Mesothelial cell of epicardium (in vitro differentiated cells): ENCODE data around the gene ETS2. TPM values are rescaled to one million over a fixed set of nuclear protein-coding genes. Genes with fewer than 3 reads are reported as not detected.

Experiments
- DNase-seq, 2 experiments: peaks; one replicate each; pipeline ENCODE4 v3.0.0; 2021; ENCODE audit warnings: low spot score in 2 of 2; ENCODE audit not compliant: unreplicated experiment in 2 of 2
- H3K27ac Mint-ChIP-seq: 2 replicates; pipeline ENCODE4 v1.8.0; 2021; ENCODE audit warnings: mixed read lengths
- H3K27me3 Mint-ChIP-seq: 2 replicates; pipeline ENCODE4 v1.8.0; 2021; ENCODE audit warnings: low read depth, mixed read lengths
- H3K36me3 Mint-ChIP-seq: 2 replicates; pipeline ENCODE4 v1.8.0; 2021; ENCODE audit warnings: mixed read lengths
- H3K4me1 Mint-ChIP-seq: 2 replicates; pipeline ENCODE4 v1.8.0; 2021; ENCODE audit warnings: mixed read lengths
- H3K4me3 Mint-ChIP-seq: 2 replicates; pipeline ENCODE4 v1.8.0; 2021; ENCODE audit warnings: mild to moderate bottlenecking, moderate library complexity, mixed read lengths
- H3K9me3 Mint-ChIP-seq: 2 replicates; pipeline ENCODE4 v1.8.0; 2021; ENCODE audit warnings: mixed read lengths
- total RNA-seq: library from RNA; stranded (reverse); gene quantifications from 3 replicates; pipeline ENCODE4 v1.2.1, GENCODE V29; 2021
- TF ChIP-seq, protein P1 (sequence below): fragments of 200-600 bp; sonication (generic); IDR thresholded peaks from one replicate; pipeline ENCODE4 v1.5.0; 2021; ENCODE audit warnings: antibody characterized with exemption; ENCODE audit not compliant: unreplicated experiment

The ETS2 gene
- total RNA-seq, 1 donor from 2014 or later = 30.5 TPM

DNA sequence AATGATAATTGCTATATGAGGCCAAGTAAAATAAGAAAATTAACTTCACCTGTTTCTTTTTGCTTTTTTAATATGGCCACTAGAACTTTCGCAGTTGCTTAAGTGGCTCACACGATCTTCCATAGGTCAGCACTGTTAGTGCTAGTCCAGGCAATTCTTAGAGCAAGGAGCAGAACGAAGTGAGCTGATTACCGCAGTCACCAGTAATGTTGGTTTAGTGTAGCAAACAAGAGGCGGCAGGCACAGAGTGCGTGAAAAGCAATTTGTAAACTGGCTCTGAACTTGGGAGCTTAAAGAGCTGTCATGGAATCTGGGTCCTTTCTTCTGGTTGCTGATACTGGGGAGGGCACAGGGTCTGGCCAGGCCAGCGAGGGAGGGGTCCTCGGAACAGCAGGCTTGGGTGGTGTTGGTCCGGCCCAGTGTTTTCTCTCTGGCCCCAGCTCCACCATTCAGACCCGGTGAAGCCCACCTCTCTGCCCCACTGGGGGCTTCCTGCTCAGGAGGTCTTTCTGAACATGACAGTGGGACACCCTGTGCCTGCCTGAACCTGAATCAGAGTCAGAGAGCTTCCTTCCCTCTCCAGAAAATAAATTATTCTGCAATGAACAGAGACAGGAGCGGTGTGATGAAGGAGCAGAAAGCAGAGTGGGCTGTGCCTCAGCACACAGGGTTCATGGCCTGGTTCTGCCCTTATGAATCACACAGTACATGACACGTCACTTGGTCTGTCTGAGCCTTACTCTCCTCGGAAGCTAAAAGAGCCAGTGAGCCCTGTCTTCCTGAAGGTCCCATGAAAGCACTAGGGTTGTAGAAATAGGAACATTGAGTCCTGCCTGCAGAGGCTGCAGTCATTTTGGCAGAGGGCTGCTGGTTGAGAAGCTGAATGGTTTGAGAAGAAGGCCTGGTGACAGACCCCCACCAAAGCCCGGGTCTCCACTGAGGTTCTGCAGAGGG is 11.9 kb downstream of the ETS2 start:
- Mint-ChIP-seq H3K27me3 (no peaks in the 10 kb centered on the region), H3K9me3 (peaks cover 4% of the 10 kb centered on the region), H3K27ac (no peak overlapping the region), H3K4me3 (no peak overlapping the region), H3K4me1 (peaks cover 16% of the 10 kb centered on the region), H3K36me3 (peaks cover 73% of the 10 kb centered on the region)
- DNase-seq = no peak
- TF ChIP-seq, protein P1, sequence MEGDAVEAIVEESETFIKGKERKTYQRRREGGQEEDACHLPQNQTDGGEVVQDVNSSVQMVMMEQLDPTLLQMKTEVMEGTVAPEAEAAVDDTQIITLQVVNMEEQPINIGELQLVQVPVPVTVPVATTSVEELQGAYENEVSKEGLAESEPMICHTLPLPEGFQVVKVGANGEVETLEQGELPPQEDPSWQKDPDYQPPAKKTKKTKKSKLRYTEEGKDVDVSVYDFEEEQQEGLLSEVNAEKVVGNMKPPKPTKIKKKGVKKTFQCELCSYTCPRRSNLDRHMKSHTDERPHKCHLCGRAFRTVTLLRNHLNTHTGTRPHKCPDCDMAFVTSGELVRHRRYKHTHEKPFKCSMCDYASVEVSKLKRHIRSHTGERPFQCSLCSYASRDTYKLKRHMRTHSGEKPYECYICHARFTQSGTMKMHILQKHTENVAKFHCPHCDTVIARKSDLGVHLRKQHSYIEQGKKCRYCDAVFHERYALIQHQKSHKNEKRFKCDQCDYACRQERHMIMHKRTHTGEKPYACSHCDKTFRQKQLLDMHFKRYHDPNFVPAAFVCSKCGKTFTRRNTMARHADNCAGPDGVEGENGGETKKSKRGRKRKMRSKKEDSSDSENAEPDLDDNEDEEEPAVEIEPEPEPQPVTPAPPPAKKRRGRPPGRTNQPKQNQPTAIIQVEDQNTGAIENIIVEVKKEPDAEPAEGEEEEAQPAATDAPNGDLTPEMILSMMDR = no peak

DNA sequence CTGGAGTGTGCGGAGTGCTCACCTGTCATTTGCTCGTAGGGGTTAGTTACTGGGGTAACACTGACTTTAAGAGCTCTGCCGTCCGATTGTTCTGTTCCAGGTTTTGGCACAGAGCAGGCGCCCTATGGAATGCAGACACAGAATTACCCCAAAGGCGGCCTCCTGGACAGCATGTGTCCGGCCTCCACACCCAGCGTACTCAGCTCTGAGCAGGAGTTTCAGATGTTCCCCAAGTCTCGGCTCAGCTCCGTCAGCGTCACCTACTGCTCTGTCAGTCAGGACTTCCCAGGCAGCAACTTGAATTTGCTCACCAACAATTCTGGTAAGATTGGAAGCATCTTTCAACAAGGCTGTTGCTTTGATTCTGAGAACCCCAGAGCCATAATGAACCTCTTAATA is 12.6 kb downstream of the ETS2 start:
- H3K4me1 Mint-ChIP-seq = peaks cover 11% of the 10 kb centered on the region
- peaks cover 4% of the 10 kb centered on the region for H3K9me3 Mint-ChIP-seq
- H3K4me3 Mint-ChIP-seq = no peak overlapping the region
- H3K27ac Mint-ChIP-seq = no peak overlapping the region
- TF ChIP-seq, protein P1 = no peak
- no peaks in the 10 kb centered on the region for H3K27me3 Mint-ChIP-seq
- DNase-seq = no peak
- H3K36me3 Mint-ChIP-seq = peaks cover 75% of the 10 kb centered on the region

DNA sequence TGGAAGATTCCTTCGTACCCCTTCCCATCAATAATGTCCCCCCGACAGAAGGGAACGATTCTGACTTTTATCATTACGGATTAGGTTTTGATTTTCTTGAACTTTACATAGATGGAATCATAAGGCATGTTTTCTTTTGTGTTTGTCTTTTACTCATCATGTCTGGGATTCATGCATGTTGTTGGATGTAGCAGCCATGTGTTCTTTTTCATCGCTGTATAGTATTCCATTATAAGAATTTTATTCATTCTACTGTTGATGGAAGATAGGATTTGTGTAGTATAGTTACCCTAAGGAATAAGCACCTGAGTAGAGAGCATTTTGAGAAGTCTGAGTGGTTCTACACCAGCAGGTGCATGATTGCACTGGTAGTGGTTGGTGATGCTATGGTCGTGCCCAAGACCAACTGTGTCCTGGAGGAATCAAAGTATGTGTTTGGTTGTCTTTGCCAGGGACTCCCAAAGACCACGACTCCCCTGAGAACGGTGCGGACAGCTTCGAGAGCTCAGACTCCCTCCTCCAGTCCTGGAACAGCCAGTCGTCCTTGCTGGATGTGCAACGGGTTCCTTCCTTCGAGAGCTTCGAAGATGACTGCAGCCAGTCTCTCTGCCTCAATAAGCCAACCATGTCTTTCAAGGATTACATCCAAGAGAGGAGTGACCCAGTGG is 13.5 kb downstream of the ETS2 start:
- DNase-seq = no peak
- Mint-ChIP-seq H3K36me3 (peaks cover 78% of the 10 kb centered on the region), H3K4me1 (peaks cover 7% of the 10 kb centered on the region), H3K9me3 (peaks cover 4% of the 10 kb centered on the region), H3K4me3 (no peak overlapping the region), H3K27me3 (no peaks in the 10 kb centered on the region), H3K27ac (peak overlapping the region; percentile 88)
- TF ChIP-seq, protein P1 = no peak

DNA sequence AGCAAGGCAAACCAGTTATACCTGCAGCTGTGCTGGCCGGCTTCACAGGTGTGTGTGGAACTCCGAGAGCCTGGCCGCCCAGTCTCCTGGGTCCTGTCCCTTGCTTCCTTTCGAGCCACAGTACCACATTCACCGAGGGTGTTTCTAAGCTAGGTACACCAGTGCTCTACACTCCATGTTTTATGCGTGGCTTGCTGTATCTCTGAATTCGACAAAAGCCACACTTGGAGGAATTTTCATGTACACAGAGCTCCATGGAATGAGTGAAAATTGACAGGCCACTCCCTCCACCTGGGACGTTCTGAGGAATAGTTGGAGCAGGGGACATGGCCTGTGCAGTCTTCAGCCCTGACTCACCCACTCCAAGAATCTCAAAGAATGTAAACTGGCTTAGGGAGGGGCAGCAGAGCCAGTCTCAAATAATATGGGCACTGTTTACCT is 14.0 kb downstream of the ETS2 start:
- Mint-ChIP-seq H3K9me3 (peaks cover 4% of the 10 kb centered on the region), H3K4me1 (peaks cover 7% of the 10 kb centered on the region), H3K36me3 (peaks cover 75% of the 10 kb centered on the region), H3K27me3 (no peaks in the 10 kb centered on the region), H3K27ac (peak overlapping the region; percentile 88), H3K4me3 (no peak overlapping the region)
- TF ChIP-seq, protein P1 = no peak
- no peak for DNase-seq

DNA sequence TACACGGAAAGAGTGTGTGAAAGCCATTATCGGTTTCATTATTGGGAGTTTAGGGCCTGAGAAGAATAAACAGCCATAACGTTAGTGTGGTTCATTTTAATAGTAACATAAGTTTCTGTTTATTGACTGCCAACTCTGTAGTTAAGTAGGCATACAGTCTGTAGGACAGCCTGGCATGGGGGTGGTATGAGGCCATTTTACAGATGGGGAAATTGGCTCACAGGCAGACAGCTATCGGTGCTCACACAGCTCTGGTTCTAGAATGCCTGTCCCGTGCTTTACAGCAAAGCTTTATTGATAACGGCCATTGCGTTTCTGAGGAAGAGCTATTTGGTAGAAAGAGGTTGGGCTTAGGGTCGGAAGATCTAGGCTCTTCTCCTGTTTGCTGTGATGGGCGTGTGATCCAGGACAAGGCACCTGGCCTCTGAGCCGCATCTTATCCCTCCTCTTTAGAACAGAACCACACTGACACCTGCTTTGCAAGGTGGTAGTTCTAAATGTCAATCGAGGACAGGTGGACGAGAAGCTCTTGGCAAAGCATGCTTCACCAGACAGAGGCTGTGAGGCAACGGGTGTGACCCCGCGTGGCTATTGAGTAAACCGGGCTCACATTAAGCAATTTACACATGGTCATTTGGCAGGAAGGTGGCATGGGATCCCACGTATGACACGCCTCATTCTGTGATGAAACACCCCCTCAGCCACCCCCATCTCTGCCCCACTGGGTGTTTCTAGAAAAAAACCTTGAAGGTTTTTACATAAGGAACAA is 14.9 kb downstream of the ETS2 start:
- peaks cover 70% of the 10 kb centered on the region for H3K36me3 Mint-ChIP-seq
- peaks cover 4% of the 10 kb centered on the region for H3K9me3 Mint-ChIP-seq
- no peaks in the 10 kb centered on the region for H3K27me3 Mint-ChIP-seq
- H3K4me3 Mint-ChIP-seq = no peak overlapping the region
- TF ChIP-seq, protein P1 = no peak
- H3K27ac Mint-ChIP-seq = peak overlapping the region; percentile 88
- DNase-seq = no peak
- peaks cover 7% of the 10 kb centered on the region for H3K4me1 Mint-ChIP-seq
